Measurements from ENCODE around the gene TXNRD1.
"Not testable (repeated sequence)": the region's sequence is repeated elsewhere in the genome, so short reads cannot be mapped to it uniquely, and the experiment has no call there.

Gene TXNRD1

GRCh38 chr12:104189915-104190555 lies 25.5 kb upstream of the TXNRD1 start:
- DNase-seq, result no peak
- intact Hi-C loops (cut with DNase I), result no loop called here

- DNase-seq, result no peak
- intact Hi-C loops (cut with DNase I), result no loop called here
These were observed 24.9 kb upstream of the TXNRD1 start for GRCh38 chr12:104190641-104191176.

DNA sequence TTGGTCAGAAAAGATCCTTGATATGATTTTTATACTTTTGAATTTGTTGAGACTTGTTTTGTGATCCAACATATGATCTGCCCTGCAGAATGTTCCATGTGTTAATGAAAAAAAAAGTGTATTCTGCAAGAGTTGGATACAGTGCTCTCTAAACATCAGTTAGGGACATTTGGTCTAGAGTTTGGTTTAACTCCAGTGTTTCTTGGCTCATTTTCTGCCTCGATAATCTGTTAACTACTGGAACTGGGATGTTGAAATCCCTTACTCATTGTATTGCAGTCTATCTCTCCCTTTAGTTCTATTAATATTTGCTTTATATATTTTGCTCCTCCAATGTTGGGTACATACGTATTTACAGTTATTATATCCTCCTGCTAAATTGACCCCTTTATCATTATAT lies 18.3 kb upstream of the TXNRD1 start:
- intact Hi-C loops (cut with DNase I), result no loop called here
- no peak for DNase-seq

GRCh38 chr12:104199964-104200363 lies 15.6 kb upstream of the TXNRD1 start:
- intact Hi-C loops (cut with DNase I), result no loop called here
- no peak for DNase-seq

GRCh38 chr12:104201238-104202001 lies 14.2 kb upstream of the TXNRD1 start:
- intact Hi-C loops (cut with DNase I), result loop anchor here (1.0 kb wide), 1 partner anchor 157 kb away; no protein-coding TSS in a partner anchor
- peak in 3 of 10 donors; percentile 14 to 36 (median 17) for DNase-seq

GRCh38 chr12:104204690-104205480 lies 10.7 kb upstream of the TXNRD1 start:
- no peak for DNase-seq

GRCh38 chr12:104207416-104208205 lies 8.0 kb upstream of the TXNRD1 start:
- intact Hi-C loops (cut with DNase I), result no loop called here
- DNase-seq, result no peak

More at GRCh38 chr12:104204690-104205480, 10.7 kb upstream of the TXNRD1 start:
- intact Hi-C loops (cut with DNase I), result no loop called here

GRCh38 chr12:104212516-104212915 lies 3.1 kb upstream of the TXNRD1 start:
- intact Hi-C loops (cut with DNase I), result no loop called here

GRCh38 chr12:104213952-104214351 lies 1.6 kb upstream of the TXNRD1 start:
- no peak for DNase-seq

More at GRCh38 chr12:104212516-104212915, 3.1 kb upstream of the TXNRD1 start:
- no peak for DNase-seq

DNA sequence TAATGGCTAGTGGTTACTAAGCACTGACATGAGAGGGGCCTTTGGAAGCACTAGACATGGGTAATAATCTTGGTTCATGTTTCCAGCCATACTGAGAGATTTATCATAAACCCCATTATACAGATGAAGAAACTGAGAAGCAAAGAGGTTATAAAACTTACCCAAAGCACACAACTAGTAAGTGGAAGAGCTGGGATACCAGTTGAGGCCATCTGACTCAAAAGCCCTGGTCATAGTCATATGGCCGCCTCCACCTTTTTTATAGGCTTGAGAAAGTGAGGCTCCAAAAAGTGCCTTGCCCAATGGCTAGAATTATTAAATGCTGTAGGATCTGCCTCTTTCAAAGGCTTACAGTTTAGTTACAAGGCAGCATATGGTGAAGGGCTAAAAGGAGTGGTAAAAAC lies 944 bp downstream of the TXNRD1 start:
- intact Hi-C loops (cut with DNase I), result loop anchor here (2.0 kb wide), 1 partner anchor 70 kb away; no protein-coding TSS in a partner anchor

More at GRCh38 chr12:104213952-104214351, 1.6 kb upstream of the TXNRD1 start:
- intact Hi-C loops (cut with DNase I), result no loop called here

GRCh38 chr12:104218506-104218905 lies 2.9 kb downstream of the TXNRD1 start:
- DNase-seq; intact Hi-C loops (cut with DNase I): not testable (repeated sequence)

More for the DNA sequence above, 944 bp downstream of the TXNRD1 start:
- DNase-seq, result no peak

DNA sequence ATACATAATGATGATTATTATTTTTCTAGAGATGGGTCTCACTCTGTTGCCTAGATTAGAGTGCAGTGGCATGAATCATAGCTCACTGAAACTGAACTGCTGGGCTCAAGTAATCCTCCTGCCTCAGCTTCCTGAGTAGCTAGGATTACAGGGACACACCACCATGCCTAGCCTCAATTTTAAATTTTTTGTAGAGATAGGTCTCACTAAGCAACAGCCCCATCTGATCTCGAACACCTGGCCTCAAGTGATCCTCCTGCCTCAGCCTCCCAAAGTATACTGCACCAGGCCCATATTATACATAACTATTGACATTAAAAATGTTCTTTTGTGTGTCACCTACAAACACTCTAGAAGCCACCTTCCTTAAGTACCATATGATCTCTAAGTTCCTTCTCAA lies 3.4 kb downstream of the TXNRD1 start:
- intact Hi-C loops (cut with DNase I), result no loop called here
- DNase-seq, result no peak

GRCh38 chr12:104219361-104219892 lies 3.8 kb downstream of the TXNRD1 start:
- intact Hi-C loops (cut with DNase I), result no loop called here
- DNase-seq, result no peak

DNA sequence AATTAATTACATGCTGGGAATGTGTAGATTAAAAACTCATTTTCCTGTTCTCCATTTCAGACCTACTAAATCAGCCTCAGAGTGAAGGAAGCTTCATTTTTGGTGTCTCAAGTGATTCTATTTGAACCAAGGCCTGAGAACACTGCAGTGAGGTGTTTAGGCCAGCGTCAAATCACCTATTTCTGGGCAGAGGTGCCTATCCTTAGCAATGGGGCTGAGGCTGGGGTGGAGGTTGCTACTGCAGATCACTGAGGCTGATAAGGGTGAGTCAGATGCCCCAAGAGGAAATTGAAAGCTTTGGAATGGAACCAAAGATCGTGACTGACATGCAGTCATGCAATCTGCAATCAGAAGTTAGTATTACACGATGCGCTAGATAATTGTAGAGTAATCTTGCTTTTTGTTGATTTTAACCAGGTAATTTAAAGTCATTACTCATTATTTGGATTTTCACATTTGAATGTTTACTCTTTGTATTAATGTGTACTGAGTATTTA lies 4.4 kb downstream of the TXNRD1 start:
- intact Hi-C loops (cut with DNase I), result no loop called here
- DNase-seq, result no peak

DNA sequence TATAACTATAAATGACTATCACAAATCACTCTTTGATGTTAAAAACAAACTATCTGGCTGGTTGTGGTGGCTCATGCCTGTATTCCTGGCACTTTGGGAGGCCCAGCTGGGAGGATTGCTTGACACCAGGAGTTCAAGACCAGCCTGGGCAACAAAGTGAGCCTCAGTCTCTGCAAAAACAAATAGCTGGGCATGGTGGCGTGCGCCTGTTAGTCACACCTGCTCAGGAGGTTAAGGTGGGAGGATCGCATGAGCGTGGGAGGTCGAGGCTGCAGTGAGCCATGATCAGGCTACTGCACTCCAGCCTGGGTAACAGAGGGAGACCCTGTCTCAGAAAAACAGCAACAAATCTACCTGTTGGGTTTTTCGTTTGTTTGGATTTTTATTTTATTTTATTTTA lies 5.4 kb downstream of the TXNRD1 start:
- DNase-seq, result no peak
- intact Hi-C loops (cut with DNase I), result no loop called here

- intact Hi-C loops (cut with DNase I), result no loop called here
- no peak for DNase-seq
These were observed 7.4 kb downstream of the TXNRD1 start for GRCh38 chr12:104222976-104223375.

GRCh38 chr12:104223712-104224111 lies 8.1 kb downstream of the TXNRD1 start:
- intact Hi-C loops (cut with DNase I), result no loop called here

DNA sequence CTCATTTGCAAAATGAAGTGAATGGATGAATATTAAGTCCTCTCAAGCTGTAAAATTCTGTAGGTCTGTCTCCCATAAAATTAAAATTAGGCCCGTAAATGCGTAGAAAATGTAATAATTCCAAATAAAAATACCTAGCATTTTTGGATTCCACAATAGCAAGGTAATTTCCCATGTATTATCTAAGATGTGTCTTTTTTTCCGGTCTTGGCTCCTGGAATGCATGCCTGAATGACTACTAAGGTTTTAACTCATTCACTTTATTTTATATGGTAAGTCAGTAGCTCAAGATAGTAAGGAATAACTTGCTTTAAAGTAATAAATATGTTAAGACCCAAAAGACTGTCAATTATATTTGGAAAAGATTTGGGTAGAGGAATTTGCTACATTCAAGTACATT lies 11.1 kb downstream of the TXNRD1 start:
- intact Hi-C loops (cut with DNase I), result no loop called here
- DNase-seq, result no peak

More at GRCh38 chr12:104223712-104224111, 8.1 kb downstream of the TXNRD1 start:
- no peak for DNase-seq

DNA sequence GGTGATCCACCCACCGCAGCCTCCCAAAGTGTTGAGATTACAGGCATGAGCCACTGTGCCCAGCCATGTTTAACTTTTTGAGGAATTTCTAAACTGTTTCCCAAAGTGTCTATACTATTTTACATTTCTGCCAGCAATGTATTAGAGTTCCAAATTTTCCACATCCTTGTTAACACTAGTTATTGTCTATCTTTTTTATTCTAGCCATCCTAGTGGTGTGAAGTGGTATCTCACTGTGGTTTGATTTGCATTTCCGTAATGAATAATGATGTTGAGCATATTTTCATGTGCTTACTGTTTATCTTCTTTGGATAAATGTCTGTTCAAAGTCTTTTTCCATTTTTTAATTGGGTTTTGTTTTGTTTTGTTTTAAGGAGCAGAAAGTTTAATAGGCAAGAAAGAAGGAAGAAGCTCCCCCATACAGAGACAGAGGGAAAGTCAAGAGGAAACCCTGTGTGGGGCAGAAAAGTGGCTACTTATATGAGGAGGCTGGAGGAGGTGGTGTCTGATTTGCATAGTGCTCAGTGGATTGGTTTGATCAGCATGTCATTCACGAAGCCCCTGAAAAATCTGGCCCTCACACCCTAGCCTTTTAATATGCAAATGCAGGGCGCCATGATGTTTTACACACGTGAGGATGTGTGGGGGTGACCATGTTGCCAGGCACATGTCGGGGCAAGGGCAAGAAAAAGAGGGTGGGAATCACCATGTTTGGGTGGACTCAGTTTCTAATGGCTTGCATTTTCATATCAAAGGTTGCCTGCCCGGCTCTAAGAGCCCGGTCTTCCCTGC lies 14.9 kb downstream of the TXNRD1 start:
- no peak for DNase-seq
- intact Hi-C loops (cut with DNase I), result no loop called here

Data from posterior cingulate gyrus (tissue), 11 donors.